HG03060 (cell line): ENCODE data around the gene GOLGA6C.
"Not testable (repeated sequence)": the region's sequence is repeated elsewhere in the genome, so short reads cannot be mapped to it uniquely, and the experiment has no call there.

Experiments
- ATAC-seq: cut with Tn5 transposase; IDR thresholded peaks from one replicate; pipeline ENCODE4 v1.9.1; 2021; ENCODE audit warnings: low read depth, moderate number of reproducible peaks; ENCODE audit not compliant: unreplicated experiment

GOLGA6C gene

GRCh38 chr15:75225951-75226732, 32.0 kb upstream of the GOLGA6C start:
- ATAC-seq: no peak

- ATAC-seq: not testable (repeated sequence)
Observed at GRCh38 chr15:75227112-75227511, 31.0 kb upstream of the GOLGA6C start.

GRCh38 chr15:75227663-75228280, 30.4 kb upstream of the GOLGA6C start:
- ATAC-seq: no peak

GRCh38 chr15:75228787-75229186, 29.3 kb upstream of the GOLGA6C start:
- no peak for ATAC-seq

- ATAC-seq: no peak
Observed at GRCh38 chr15:75229191-75230015, 28.7 kb upstream of the GOLGA6C start.

GRCh38 chr15:75230016-75230343, 28.2 kb upstream of the GOLGA6C start:
- ATAC-seq: no peak

GRCh38 chr15:75230551-75231371, 27.4 kb upstream of the GOLGA6C start:
- no peak for ATAC-seq

- ATAC-seq: no peak
Observed at GRCh38 chr15:75231836-75232235, 26.3 kb upstream of the GOLGA6C start.

GRCh38 chr15:75232252-75232813, 25.8 kb upstream of the GOLGA6C start:
- no peak for ATAC-seq

- ATAC-seq: no peak
Observed at GRCh38 chr15:75232826-75233503, 25.2 kb upstream of the GOLGA6C start.

GRCh38 chr15:75233504-75234190, 24.5 kb upstream of the GOLGA6C start:
- ATAC-seq: no peak

- ATAC-seq: no peak
Observed at GRCh38 chr15:75234191-75234810, 23.8 kb upstream of the GOLGA6C start.

- no peak for ATAC-seq
Observed at GRCh38 chr15:75235051-75235673, 23.0 kb upstream of the GOLGA6C start.

GRCh38 chr15:75235760-75236729, 22.1 kb upstream of the GOLGA6C start:
- ATAC-seq: no peak

- no peak for ATAC-seq
Observed at GRCh38 chr15:75237316-75237982, 20.7 kb upstream of the GOLGA6C start.

GRCh38 chr15:75238150-75238549, 20.0 kb upstream of the GOLGA6C start:
- no peak for ATAC-seq

GRCh38 chr15:75245741-75246140, 12.4 kb upstream of the GOLGA6C start:
- ATAC-seq: not testable (repeated sequence)
